ENCODE results near the gene ADRA2C. TPM values are rescaled to one million over a fixed set of nuclear protein-coding genes. Genes with fewer than 3 reads are reported as not detected.

The ADRA2C gene
- total and polyA plus RNA-seq, 9 of the 15 experiments (the other 6 are each of a cell fraction or from before 2014, with no cell fraction given), result 0.06 to 0.58 (median 0.14) TPM; not detected in 2

GRCh38 chr4:3781193-3781886 lies 15.2 kb downstream of the ADRA2C start (continued):
- TF ChIP-seq POLR2G (IDR thresholded peaks at IDR 0.05; ENCODE audit: low read depth, low read length) (no peak), NR4A1 (CRISPR knock-in tag; IDR thresholded peaks at IDR 0.05) (no peak), NR4A1 (tag; IDR thresholded peaks at IDR 0.05) (no peak), NCOA6 (IDR thresholded peaks at IDR 0.05) (no peak)
- TF ChIP-seq, protein P1, sequence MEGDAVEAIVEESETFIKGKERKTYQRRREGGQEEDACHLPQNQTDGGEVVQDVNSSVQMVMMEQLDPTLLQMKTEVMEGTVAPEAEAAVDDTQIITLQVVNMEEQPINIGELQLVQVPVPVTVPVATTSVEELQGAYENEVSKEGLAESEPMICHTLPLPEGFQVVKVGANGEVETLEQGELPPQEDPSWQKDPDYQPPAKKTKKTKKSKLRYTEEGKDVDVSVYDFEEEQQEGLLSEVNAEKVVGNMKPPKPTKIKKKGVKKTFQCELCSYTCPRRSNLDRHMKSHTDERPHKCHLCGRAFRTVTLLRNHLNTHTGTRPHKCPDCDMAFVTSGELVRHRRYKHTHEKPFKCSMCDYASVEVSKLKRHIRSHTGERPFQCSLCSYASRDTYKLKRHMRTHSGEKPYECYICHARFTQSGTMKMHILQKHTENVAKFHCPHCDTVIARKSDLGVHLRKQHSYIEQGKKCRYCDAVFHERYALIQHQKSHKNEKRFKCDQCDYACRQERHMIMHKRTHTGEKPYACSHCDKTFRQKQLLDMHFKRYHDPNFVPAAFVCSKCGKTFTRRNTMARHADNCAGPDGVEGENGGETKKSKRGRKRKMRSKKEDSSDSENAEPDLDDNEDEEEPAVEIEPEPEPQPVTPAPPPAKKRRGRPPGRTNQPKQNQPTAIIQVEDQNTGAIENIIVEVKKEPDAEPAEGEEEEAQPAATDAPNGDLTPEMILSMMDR (IDR thresholded peaks at IDR 0.05 in 2 of 3, conservative IDR thresholded peaks at IDR 0.05 in 1 of 3; ENCODE audit: insufficient read depth in 2 of 3, low read depth in 1 of 3, low read length in 3 of 3), result no peak

DNA sequence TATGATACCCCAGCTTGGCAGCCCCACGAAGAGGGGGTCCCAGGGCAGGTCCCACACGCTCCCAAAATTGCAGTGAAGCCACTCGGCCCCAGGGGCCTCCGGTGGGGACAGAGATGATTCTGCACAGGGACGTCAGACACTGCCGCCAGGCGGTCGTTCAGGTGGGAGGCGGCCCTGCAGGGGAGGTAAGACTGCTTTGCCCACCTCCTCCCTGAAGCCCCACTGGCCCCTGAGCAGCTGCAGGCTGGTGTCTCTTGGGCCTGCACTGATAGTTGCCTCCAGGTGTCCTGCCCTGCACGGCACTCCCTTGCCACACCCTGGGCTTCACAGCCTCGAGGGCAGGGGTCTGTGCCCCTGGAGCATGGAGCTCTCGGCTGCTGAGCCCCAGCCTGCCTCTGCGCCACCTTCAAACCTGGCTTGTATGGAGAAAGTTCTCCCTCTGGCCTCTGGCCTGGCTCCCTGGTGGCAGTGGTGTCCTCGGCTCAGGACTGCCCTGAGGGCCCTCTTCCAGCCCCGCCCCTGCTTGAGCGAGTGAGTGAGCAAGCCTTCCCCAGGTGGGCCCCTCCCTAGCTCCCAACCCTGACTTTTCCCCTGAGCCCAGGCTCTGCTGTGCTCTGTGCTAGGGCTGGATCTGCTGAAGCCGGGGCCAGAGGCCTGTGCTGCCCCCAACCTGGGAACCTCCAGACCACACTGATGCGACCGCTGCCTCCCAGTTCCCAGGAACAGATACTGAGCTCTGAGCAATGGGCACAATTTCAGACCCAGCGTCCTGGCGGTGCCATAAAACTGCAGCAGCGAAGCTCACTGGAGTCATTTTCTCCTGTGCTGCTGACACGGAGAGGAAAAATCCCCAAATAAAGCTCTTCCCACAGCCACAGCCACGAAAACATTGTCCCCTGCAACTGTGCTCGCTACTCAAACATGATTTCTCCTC lies 16.1 kb downstream of the ADRA2C start:
- Histone ChIP-seq H3K4me3 (no peak overlapping the region), H2AFZ (ENCODE audit: low read depth, low read length) (no peak overlapping the region), H3K27me3 (ENCODE audit: control insufficient read depth in 2 of 2, insufficient read depth in 2 of 2, low read length in 2 of 2) (peaks cover 0 to 10% of the 10 kb centered on the region in 2 experiments; a peak in 2 of 5 replicates), H3K36me3 (ENCODE audit: control insufficient read depth, insufficient read depth, low read length) (no peaks in the 10 kb centered on the region), H3K4me2 (ENCODE audit: insufficient read depth, low read length) (no peak overlapping the region), H4K20me1 (replicated peaks; ENCODE audit: control insufficient read depth, insufficient read depth, low read length) (no peaks in the 10 kb centered on the region), H3K9me1 (ENCODE audit: control insufficient read depth, insufficient read depth, low read length) (no peaks in the 10 kb centered on the region), H3K4me1 (replicated peaks in 1 of 2; ENCODE audit: control insufficient read depth in 2 of 2, insufficient read depth in 2 of 2, low read length in 2 of 2) (peaks cover 4 to 35% of the 10 kb centered on the region in 2 experiments; a peak in 3 of 5 replicates), H3K9ac (ENCODE audit: insufficient read depth in 1 of 2, low read depth in 2 of 2, low read length in 2 of 2) (no peak overlapping the region), H3K9me3 (replicated peaks; ENCODE audit: control insufficient read depth, insufficient read depth, low read depth, low read length) (no peaks in the 10 kb centered on the region), H3K27ac (ENCODE audit: extremely low read depth, low read depth, low read length) (no peak overlapping the region), H3K79me2 (ENCODE audit: control insufficient read depth, insufficient read depth, low read length) (no peaks in the 10 kb centered on the region)
- FAIRE-seq (no peak), ATAC-seq (no peak), DNase-seq (ENCODE audit: extremely low read depth in 1 of 4, low spot score in 3 of 4) (no peak)
- intact Hi-C loops (cut with micrococcal nuclease) (no loop called here), in situ Hi-C loops (cut with MboI) (no loop called here)
- BruUV-seq (replicated peaks), result no TSS peak
- TF ChIP-seq BHLHE40 (IDR thresholded peaks at IDR 0.05; ENCODE audit: low read length), result no peak
- no peak for TF ChIP-seq ZNF121 (CRISPR knock-in tag; conservative IDR thresholded peaks at IDR 0.05)
- no peak for TF ChIP-seq SMAD4 (CRISPR knock-in tag; conservative IDR thresholded peaks at IDR 0.05)
- CTCF ChIA-PET (ENCODE audit: low intra/inter-chr PET ratio), result no interaction called here
- POLR2A ChIA-PET, result interaction anchor here (0.9 kb wide), 1 partner anchor 10 kb away, joined by 3 read pairs; no protein-coding TSS in a partner anchor
- 45% methylated on average over 22 of the region's 25 CpGs for WGBS (ENCODE audit: insufficient coverage, low coverage, missing lambda C conversion rate)

Measured in K562 (cell line).